Rectal smooth muscle tissue (tissue), 1 donor: ENCODE data around the gene TPI1.
"Not testable (repeated sequence)": the region's sequence is repeated elsewhere in the genome, so short reads cannot be mapped to it uniquely, and the experiment has no call there.

Source experiments
- H3K27ac ChIP-seq: one replicate; pipeline ENCODE4 v1.7.0; 2013; ENCODE audit warnings: low read depth, low read length, inconsistent platforms
- H3K27me3 ChIP-seq: one replicate; pipeline ENCODE4 v1.7.0; 2013; ENCODE audit warnings: low read length; ENCODE audit not compliant: control insufficient read depth, insufficient read depth
- H3K36me3 ChIP-seq: one replicate; pipeline ENCODE4 v1.7.0; 2013; ENCODE audit warnings: low read length; ENCODE audit not compliant: control insufficient read depth, insufficient read depth
- H3K4me1 ChIP-seq: one replicate; pipeline ENCODE4 v1.7.0; 2013; ENCODE audit warnings: low read length; ENCODE audit not compliant: control insufficient read depth, insufficient read depth
- H3K4me3 ChIP-seq: one replicate; pipeline ENCODE4 v1.7.0; 2013; ENCODE audit warnings: low read length
- H3K9ac ChIP-seq: one replicate; pipeline ENCODE4 v1.7.0; 2013; ENCODE audit warnings: low read length

TPI1 gene

DNA sequence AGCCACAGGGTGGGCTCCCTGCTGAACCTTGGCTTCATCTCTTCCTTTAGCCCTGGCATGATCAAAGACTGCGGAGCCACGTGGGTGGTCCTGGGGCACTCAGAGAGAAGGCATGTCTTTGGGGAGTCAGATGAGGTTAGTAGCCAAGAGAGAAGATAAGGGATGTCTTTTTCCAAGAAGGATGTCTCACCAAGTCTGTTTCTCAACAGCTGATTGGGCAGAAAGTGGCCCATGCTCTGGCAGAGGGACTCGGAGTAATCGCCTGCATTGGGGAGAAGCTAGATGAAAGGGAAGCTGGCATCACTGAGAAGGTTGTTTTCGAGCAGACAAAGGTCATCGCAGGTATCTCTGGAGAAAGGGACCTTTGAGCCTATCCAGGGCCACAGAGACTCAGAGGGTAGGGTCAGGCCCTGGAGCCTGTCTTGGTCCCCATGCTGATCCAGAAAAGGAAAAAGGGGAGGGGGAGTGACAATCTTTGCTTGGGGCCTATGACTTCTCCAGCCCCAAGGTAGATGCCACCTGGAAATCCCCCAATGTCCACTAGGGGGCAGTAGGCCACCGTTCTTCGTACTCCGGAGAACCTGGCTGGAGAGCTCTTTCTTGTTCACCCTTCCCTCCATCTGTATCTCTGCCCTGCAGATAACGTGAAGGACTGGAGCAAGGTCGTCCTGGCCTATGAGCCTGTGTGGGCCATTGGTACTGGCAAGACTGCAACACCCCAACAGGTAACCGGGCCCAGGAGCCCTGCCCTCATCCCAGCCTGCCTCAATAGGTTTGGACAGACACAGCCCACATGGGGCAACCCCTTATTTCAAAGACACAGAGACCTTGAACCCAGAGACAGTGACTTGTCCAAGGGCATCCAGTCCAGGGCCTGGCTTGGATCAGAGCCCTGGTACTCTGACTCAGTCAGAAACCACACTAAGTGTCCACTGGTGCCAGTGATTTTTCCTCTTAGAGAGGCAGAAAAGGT is 2.0 kb downstream of the TPI1 start:
- Histone ChIP-seq H3K9ac (no peak overlapping the region), H3K4me3 (peak overlapping the region; percentile 74), H3K4me1 (peaks cover 23% of the 10 kb centered on the region)

DNA sequence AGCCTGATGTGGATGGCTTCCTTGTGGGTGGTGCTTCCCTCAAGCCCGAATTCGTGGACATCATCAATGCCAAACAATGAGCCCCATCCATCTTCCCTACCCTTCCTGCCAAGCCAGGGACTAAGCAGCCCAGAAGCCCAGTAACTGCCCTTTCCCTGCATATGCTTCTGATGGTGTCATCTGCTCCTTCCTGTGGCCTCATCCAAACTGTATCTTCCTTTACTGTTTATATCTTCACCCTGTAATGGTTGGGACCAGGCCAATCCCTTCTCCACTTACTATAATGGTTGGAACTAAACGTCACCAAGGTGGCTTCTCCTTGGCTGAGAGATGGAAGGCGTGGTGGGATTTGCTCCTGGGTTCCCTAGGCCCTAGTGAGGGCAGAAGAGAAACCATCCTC is 3.0 kb downstream of the TPI1 start:
- H3K4me3 ChIP-seq, H3K9ac ChIP-seq, H3K27me3 ChIP-seq, H3K27ac ChIP-seq: not testable (repeated sequence)
- Histone ChIP-seq H3K36me3 (peaks cover 19% of the 10 kb centered on the region), H3K4me1 (peaks cover 23% of the 10 kb centered on the region)

More for the DNA sequence above, 2.0 kb downstream of the TPI1 start:
- Histone ChIP-seq H3K27me3 (no peaks in the 10 kb centered on the region), H3K27ac (no peak overlapping the region), H3K36me3 (peaks cover 24% of the 10 kb centered on the region)

DNA sequence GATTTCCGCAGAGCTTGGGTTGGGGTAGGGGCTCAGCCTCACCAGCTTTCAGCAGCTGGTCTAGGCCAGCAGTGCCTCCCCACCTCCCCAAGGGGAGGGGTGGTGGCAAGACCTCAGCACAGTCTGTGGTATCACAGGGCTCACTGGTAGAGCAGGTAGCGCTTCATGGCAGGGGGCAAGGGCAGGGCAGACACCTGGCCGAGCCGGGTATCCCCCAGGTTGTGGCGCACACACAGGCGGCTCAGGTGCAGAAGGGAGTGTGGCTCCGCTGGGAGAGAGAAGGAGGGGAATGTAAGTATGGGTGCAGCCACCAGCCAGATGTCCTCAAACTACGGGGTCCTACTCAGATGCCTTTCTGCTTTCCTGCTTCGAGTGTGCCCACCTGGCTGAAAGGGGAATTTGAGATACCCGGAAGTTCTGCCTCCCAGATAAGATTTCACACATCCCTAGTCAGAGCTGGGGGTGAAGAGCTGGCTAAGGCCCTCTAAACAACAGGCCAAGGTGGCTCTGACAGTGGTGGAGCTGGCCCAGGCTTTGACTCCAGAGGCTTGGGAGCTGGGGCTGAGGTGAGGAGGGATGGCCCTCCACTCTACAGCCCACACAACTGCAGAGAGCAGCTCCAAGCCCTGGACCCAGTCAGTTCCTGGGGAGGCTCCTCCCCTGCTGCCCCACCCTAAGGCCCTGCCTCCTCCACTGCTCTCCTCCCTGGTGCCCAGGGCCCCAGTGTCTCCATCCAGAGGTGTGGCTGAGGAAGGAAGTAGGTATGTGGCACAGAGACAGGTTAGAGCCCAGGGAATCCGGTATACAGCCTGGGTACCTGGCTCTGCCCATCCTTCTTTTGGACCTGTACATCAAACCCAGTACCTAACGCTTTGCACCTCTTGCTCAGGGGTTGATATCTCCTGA is 4.0 kb downstream of the TPI1 start:
- Histone ChIP-seq H3K27me3 (no peaks in the 10 kb centered on the region), H3K9ac (no peak overlapping the region), H3K27ac (no peak overlapping the region), H3K4me3 (peak overlapping the region; percentile 95), H3K4me1 (peaks cover 23% of the 10 kb centered on the region), H3K36me3 (peaks cover 19% of the 10 kb centered on the region)

DNA sequence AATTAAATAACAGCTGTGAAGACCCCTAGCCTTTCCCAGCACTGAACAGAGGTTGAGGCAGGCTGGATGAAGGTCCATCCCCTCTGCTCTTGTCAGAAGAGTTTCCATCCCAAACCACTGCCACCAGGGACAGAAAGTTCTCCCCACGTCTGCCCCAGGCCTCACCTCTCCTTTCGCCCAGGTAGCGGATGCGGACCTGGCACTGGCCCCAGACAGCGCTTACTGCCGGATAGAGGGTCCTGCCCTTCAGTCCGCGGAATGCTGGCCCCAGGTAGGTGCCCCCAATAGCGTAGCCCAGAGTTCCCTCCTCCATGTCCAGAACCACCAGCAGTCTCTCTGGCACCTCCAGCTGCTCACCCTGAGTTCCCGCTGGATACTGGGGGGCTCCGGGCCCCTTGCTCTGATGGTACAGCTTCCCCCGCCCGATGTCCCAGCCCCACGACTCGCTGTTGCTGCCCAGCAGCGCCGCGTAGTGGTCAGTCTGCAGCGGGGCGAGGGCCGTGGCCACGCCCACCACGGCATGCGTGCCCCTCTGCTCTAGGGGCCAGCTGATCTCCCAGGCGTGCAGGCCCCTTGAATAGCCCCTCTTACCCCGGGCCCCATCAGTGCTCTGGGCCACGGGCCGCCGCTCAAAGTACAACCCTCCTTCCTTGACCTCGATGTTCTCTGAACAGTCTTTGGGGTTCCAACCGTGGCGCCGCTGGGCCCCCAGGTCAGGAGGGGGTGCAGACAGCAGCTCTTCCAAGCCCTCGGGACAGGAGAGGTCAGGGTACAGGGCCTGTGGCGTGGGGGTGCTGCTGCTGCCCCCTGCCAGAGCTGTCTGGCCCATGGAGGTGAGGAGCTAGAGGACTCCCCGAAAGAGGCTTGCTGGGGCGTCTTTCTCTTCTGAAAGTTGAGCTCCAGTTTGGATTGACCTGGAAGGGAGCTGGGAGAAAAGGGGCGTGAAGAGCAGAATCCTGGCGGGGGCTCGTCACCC is 5.0 kb downstream of the TPI1 start:
- Histone ChIP-seq H3K36me3 (peaks cover 19% of the 10 kb centered on the region), H3K27ac (peak overlapping the region; percentile 88), H3K27me3 (no peaks in the 10 kb centered on the region), H3K9ac (peak overlapping the region; percentile 94), H3K4me3 (peak overlapping the region; percentile 95), H3K4me1 (peaks cover 20% of the 10 kb centered on the region)

DNA sequence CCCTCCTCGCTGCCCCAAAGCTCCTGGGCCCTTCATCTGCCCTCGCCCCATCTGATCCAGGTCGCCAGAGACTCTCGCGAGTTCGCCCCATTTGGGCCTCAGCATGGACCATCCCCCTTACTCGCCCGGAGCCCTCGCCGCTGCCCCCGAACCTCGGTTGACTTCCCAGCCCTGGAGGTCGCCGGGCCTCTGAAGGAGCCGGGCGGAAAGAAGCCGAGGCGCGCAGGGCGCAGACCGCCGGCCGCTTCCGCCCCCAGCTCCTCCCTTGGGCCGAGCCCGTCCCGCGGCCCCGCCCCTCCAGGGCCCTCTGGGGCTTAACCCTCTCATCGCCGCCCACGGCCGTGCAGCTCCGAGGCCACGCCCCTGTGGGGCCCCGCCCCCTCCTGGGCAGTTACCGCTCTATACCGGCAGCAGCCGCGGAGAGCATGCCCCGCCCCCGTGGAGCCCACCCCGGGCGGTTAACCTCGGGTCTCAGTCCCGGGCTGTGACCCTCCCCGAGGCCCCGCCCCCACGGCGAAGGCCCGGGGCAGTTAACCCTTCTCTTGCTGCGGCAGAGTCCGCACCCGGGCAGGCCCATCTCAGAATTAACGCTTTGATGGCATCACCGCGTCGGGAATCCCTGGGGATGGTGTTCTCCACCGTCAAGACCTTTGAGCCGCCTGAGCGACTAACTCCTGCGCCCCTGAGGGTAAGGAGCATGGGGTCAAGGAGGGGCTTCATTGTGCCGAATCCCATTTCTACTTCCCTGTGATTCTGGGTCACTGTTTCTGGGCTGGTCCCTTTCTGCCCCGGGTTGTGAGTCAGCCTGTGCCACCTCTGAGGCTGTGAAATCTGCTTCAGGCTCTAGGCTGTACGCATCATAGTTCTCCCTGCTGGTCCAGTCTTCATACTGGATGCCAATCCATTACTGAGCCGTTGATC is 6.0 kb downstream of the TPI1 start, which contains the start of gene SPSB2:
Gene SPSB2, minus strand, starts transcription at position 210 of the 921 bp plus-strand sequence. CDS start 402 bp downstream, outside the sequence.
- H3K4me1 ChIP-seq: peaks cover 18% of the 10 kb centered on the region
- H3K9ac ChIP-seq: peak within 1 kb of the TSS; percentile 94
- peak within 1 kb of the TSS; percentile 95 for H3K4me3 ChIP-seq
- H3K27ac ChIP-seq: peak within 1 kb of the TSS; percentile 88
- H3K36me3 ChIP-seq: peaks cover 19% of the 10 kb centered on the region
- H3K27me3 ChIP-seq: no peaks in the 10 kb centered on the region

DNA sequence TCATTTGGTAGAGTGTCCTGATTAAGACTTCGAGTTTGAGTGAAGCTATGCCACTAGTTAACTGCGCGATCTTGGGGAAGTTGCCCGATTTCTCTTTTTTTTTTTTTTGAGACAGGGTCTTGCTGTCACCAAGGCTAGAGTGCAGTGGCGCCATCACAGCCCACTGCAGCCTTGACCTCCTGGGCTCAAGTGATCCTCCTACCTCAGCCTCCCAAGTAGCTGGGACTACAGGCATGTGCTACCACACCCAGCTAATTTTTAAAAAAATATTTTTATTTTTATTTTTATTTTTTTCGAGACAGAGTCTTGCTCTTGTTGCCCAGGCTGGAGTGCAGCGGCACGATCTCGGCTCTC is 6.7 kb downstream of the TPI1 start:
- H3K9ac ChIP-seq: peak overlapping the region; percentile 68
- peak overlapping the region; percentile 88 for H3K4me3 ChIP-seq
- not testable (repeated sequence) for H3K27me3 ChIP-seq
- peaks cover 12% of the 10 kb centered on the region for H3K4me1 ChIP-seq
- H3K27ac ChIP-seq: peak overlapping the region; percentile 88
- H3K36me3 ChIP-seq: peaks cover 16% of the 10 kb centered on the region

DNA sequence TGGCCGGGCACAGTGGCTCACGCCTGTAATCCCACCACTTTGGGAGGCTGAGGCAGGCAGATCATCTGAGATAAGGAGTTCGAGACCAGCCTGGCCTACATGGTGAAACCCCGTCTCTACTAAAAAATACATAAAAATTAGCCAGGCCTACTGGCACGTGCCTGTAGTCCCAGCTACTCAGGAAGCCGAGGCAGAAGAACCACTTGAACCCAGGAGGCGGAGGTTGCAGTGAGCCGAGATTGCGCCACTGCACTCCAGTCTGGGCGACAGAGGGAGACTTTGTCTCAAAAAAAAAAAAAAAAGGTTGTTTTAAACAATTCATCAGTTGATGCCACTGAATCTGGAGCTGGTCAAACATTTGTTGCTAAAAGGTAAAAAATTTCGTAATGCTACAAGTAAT is 12.5 kb downstream of the TPI1 start:
- H3K4me3 ChIP-seq, H3K27ac ChIP-seq, H3K36me3 ChIP-seq, H3K4me1 ChIP-seq, H3K9ac ChIP-seq, H3K27me3 ChIP-seq: not testable (repeated sequence)

DNA sequence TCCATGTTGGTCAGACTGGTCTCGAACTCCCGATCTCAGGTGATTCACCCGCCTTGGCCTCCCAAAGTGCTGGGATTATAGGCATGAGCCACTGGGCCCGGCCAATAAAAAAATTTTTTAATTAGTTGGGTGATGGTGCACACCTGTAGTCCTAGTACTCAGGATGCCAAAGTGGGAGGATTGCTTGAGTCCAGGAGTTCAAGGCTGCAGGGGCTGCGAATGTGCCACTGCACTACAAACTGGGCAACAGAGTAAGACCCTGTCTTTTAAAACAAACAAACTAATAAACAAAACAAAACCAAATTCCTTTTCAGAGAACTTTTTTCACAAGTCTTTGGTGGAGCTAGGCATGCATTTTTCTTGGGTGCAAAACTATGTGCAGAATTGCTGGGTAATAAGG is 15.9 kb downstream of the TPI1 start:
- H3K36me3 ChIP-seq: peaks cover 3% of the 10 kb centered on the region
- no peak overlapping the region for H3K27ac ChIP-seq
- no peak overlapping the region for H3K4me3 ChIP-seq
- no peaks in the 10 kb centered on the region for H3K27me3 ChIP-seq
- no peak overlapping the region for H3K9ac ChIP-seq
- H3K4me1 ChIP-seq: no peaks in the 10 kb centered on the region

DNA sequence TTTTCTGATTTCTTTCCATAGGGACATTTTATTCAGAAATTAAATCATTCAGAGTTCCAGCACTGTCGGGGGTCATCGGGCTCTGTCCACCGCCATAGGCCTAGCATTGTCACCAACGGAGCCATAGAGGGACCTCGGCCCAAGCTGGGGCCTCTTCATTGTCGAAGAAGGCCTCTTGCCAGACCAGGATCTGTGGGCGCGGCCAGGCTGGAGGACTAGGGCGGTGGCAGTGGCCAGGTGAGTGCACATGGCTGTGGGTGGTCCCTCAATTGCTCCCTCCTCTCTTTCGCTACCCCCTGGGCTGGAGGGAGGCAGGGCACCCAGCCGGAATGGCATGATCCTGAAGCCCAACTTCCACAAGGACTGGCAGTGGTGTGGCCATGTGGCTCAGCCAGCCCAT is 16.4 kb downstream of the TPI1 start:
- H3K9ac ChIP-seq: no peak overlapping the region
- H3K27me3 ChIP-seq: no peaks in the 10 kb centered on the region
- no peak overlapping the region for H3K4me3 ChIP-seq
- no peaks in the 10 kb centered on the region for H3K4me1 ChIP-seq
- H3K36me3 ChIP-seq: peaks cover 3% of the 10 kb centered on the region
- no peak overlapping the region for H3K27ac ChIP-seq

DNA sequence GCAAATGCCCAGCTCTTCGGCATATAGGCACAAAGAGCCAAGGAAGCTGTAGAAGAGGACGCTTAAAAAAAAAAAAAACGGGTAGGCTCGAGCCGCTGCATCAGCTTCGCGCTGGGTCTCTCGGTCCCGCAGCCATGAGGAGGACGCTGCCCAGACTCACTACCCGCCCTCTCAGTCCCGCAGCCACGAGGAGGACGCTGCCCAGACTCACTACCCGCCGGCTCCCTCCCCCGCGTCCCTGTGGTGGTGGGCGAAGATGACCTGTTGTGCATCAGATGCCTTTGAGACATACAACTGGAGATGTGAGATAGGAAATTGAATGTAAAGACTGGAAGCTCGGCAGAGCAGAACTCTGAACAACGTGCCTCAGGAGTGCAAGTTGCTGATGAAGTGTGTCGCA is 17.2 kb downstream of the TPI1 start:
- Histone ChIP-seq H3K4me3 (no peak overlapping the region), H3K36me3 (peaks cover 3% of the 10 kb centered on the region), H3K27ac (no peak overlapping the region), H3K4me1 (no peaks in the 10 kb centered on the region), H3K9ac (no peak overlapping the region), H3K27me3 (no peaks in the 10 kb centered on the region)
